HG03060 (cell line): ENCODE data around the gene SPTLC2.

ENCODE experiments used
- ATAC-seq: cut with Tn5 transposase; IDR thresholded peaks from one replicate; pipeline ENCODE4 v1.9.1; 2021; ENCODE audit warnings: low read depth, moderate number of reproducible peaks; ENCODE audit not compliant: unreplicated experiment

The SPTLC2 gene

DNA sequence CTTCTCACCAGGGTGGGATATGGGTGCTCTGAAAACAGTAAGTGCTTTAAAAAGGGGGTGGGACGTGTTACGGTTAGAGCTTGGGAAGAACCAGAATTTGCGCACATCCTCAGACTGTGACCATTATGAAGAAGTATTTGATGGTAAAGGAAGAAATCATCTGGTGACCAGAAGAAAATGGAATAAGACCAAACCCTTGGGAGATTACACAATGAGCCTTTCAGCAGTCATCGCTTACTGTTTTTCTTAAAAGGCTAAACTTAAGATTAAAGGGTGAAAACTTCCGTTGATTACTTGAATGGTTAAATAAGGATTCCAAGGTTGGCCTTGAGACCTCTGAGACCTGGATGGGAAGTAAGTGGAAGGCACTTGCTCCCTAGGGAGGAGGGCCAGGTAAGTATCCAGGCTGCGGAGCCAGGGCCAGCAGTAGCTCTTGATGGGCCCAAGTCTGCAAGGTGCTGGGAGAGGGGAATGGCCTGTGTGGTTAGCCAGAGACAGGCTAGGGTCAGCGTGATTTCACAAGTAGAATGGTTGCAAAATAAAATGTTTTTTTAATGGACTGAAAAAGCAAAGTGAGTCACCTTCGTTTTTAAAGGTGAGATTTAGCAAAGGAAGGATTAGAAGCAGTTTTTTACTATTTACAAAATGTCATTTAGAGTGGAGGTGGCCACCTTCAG lies 104.8 kb downstream of the SPTLC2 start:
- no peak for ATAC-seq

- no peak for ATAC-seq
Observed at GRCh38 chr14:77509366-77509765, 107.1 kb downstream of the SPTLC2 start.

GRCh38 chr14:77508876-77509275 lies 107.6 kb downstream of the SPTLC2 start:
- no peak for ATAC-seq

DNA sequence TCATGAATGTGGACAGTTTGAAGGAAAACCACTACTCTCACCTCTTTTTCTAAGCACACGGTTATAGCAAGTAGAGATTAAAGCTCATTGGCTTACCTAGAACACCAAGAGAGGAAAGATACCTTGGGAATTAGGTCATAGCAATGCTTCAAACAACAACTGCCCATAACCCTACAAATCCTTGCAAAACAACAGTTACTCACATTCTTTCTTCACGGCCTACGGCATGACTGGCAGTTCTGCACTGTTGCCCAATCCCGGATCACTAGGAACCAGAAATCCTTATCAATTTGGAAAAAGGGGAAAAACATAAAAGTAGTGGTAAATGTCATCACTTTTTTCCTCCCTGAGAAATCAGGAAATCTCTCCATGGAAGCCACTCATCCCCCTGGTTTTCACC lies 108.2 kb downstream of the SPTLC2 start:
- ATAC-seq = no peak

DNA sequence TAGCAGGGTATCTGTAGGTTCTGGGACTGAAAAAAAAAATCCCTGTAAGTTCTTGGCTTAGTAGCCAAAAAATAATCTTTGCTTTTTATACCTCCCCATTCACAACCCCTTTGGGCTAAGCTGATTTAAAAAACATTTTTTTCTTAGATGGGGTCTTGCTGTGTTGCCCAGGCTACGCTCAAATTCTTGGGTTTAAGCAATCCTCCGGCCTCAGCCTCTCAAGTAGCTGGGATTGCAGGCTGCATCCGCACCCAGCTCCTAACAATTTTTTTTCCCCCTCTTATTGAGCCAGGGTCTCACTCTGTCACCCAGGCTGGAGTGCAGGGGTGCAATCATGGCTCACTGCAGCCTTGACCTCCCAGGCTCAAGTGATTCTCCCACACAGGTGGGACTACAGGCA lies 108.7 kb downstream of the SPTLC2 start:
- ATAC-seq = no peak

GRCh38 chr14:77505031-77505430 lies 111.4 kb downstream of the SPTLC2 start:
- no peak for ATAC-seq

- no peak for ATAC-seq
Observed at GRCh38 chr14:77503138-77503537, 113.3 kb downstream of the SPTLC2 start.

- no peak for ATAC-seq
Observed at GRCh38 chr14:77502109-77502782, 114.2 kb downstream of the SPTLC2 start.

- no peak for ATAC-seq
Observed at GRCh38 chr14:77498984-77499527, 117.4 kb downstream of the SPTLC2 start.

GRCh38 chr14:77498120-77498979 lies 118.1 kb downstream of the SPTLC2 start, which contains the start of gene ISM2:
Gene ISM2, minus strand, starts transcription at chr14:77498816. Its CDS starts 23 bp downstream, at chr14:77498793.
- ATAC-seq = no peak

- ATAC-seq = no peak
Observed at GRCh38 chr14:77495334-77495733, 121.1 kb downstream of the SPTLC2 start.

- no peak for ATAC-seq
Observed at GRCh38 chr14:77491056-77491455, 125.4 kb downstream of the SPTLC2 start.

DNA sequence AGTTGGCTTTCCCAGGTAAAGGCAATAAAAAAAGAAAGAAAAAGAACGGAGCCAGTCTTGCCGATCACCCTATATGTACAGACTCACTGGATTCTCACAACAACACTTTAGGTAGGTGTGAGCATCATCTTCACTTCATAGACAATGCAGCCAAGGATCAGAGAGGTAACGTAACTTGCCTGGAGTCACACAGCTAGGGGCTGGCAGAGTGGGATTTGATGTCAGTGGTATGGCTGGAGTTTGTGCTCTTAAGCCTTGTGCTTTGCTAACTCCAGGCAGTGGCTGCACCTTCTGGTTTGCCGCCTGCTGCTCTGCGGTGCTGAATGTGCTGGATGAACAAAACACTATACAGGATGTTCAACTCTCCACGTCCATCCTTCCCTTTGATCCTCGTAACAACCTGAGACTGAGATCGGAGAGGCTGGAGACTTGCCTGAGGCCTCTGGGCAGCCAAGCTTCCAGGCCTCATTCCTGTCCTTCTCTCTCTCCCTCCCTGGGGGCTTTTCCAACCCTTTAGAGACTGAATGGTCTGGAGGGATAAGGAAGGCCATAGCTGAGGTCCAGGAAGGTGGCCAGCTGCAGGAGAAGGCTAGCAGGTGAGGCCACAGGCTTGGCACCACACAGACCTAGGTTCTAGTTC lies 126.0 kb downstream of the SPTLC2 start:
- no peak for ATAC-seq

DNA sequence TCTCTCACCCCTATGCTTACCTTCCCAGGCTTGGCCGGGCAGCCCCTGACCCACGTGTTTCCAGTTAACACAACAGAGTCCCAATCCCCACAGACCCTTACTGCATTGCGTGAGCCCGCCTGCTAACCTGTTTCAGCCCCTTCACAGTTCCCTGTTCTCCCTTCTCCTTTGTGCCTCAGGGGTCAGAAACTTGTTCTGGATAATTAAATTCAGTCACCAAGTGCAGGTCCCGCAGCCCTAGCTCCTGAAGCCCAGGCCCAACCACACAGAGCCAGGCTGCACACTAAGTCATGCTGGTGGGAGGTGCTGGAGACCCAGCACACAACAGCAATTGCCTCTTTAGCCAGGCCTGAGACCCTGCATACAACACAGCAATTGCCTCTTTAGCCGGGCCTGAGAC lies 127.4 kb downstream of the SPTLC2 start:
- no peak for ATAC-seq

GRCh38 chr14:77488558-77488957 lies 127.9 kb downstream of the SPTLC2 start:
- no peak for ATAC-seq

- no peak for ATAC-seq
Observed at GRCh38 chr14:77485901-77486678, 130.3 kb downstream of the SPTLC2 start.

GRCh38 chr14:77485256-77485655 lies 131.2 kb downstream of the SPTLC2 start:
- ATAC-seq = no peak

- ATAC-seq = no peak
Observed at GRCh38 chr14:77482422-77482821, 134.0 kb downstream of the SPTLC2 start.

DNA sequence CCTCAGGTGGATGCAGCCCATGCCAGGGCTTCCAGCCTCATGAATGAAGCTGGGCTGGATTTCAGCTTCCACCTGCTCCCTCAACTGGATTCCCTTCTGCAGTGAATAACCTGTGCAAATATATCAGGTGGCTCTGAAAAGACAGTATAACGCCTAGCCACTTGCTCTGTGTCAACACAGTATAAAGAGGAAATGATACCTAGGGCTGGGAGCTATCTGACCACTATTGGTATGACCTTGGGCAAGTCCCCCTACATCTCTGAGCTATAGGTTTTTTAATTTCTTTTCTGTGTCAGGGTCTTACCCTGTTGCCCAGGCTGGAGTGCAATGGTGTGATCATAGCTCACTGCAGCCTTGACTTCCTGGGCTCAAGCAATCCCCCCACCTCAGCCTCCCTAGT lies 137.6 kb downstream of the SPTLC2 start:
- ATAC-seq = peak; percentile 89

GRCh38 chr14:77478029-77478428 lies 138.4 kb downstream of the SPTLC2 start:
- ATAC-seq = no peak
